Stimulated activated CD4-positive, alpha-beta T cell treated with anti-CD3 and anti-CD28 coated beads, TNF-alpha, amount 100 ng/mL, for 48 hours (primary cell): ENCODE data around the gene TRAPPC5.

Source experiments
- DNase-seq, 3 donors: peaks; one replicate each; pipeline ENCODE4 v3.0.0-alpha.2; 2020; ENCODE audit warnings: low read depth in 3 of 3

The TRAPPC5 gene

GRCh38 chr19:7680606-7681339 lies at the start of gene TRAPPC5:
Gene TRAPPC5, plus strand, starts transcription at chr19:7680833. Its CDS starts 1,421 bp downstream, at chr19:7682254.
- DNase-seq, result peak; percentile 69 to 82 (median 69)

DNA sequence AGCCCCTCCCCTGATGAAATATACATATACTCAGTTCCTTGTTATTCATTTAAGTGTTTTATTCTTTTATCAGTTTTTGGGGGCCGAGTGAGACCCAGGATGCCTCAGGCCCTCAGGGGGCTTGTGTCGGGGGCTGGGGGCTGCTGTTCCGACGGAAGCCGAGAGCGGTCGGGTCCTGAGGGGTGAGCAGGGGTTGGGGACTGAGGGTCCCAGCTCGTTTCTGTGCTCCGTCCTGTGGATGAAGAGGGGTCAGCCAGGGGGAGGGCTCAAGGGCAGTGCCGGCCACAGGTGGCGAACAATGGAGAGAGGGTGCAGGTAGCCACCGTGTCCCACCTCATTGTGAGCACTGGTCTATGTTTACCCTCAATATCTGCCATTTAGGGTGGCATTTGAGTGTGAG lies 49.1 kb upstream of the TRAPPC5 start:
- DNase-seq, result no peak

DNA sequence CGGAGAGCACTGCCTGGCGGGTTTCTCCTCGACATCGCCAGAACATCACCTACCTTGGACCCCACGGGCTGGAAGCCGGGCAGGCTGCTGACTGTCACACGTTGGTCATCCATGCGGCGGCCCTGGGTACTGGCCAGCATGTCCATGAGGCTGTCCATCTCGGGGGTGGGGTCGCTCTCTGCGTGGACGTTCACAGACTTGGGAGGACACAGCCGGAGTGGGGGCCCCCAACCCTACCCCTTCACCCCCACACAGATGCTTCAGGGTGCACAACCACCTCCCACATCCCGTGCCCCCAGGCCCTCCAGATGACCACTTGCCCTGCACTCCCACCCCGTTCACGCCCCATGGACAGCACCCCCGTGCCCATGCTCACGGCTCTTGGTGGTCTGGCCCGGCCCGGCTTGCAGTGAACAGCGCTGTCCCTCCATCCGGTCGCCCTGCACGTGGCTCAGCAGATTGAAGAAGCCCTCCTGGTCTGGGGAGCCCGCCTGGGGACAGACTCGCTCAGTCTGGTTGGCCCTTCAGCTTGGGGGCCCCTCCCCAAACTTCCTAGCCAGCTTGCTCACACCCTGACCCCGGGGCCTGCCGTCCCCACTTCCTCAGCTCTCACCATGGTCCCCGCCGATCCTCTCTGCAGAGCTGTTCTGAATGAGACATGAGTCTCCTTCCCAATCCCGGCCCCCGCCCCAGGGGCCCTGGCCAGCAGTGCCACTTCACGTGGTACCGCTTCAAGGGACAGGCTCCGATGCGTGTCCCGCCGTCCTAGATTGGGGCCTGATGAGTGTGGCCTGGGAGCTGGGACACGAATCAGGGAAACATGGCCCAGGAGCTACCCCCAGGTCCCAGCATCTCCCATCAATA lies 48.1 kb upstream of the TRAPPC5 start:
- DNase-seq, result no peak

DNA sequence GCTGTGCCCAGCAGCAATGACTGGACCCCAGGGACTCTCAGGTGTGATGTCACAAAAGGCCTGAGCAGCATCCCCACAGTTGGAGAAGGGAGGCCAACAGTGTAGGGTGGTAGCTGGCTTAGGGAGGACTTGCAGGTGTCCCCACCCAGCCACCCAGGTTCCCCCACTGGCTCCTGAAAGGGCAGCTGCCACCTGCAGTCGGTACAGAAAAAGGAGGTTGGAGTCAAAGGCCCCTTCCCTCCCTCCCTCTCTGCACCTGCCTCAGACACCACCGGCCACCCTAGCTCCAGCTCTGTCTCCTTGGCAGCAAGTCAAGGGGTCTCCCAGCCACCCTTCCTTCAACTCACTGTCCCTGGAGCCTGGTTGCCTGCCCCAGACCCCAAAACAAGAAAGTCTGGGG lies 46.9 kb upstream of the TRAPPC5 start, which contains the start of gene PCP2:
PCP2 (minus strand) TSS at position 22 of the 400 bp plus-strand sequence. CDS start 262 bp downstream, outside the sequence.
- no peak for DNase-seq

DNA sequence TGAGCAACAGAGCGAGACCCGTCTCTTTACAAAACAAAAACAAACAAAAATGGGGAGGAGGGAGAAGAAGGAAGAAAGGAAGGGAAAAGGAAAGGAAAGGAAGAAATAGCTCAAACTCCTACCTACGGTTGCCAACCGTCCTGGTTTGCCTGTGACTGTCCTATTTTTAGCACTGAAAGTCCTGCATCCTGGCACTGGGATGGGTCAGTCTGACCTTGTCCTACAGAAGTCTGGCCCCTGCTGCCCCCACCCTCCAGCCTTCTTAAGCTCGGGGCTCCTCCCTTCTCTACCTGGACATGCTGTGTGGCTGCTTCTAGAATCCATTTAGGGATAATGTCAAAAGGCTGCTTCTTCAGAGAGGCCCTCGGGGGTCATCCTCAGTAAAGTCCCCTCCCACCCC lies 45.0 kb upstream of the TRAPPC5 start:
- no peak for DNase-seq

DNA sequence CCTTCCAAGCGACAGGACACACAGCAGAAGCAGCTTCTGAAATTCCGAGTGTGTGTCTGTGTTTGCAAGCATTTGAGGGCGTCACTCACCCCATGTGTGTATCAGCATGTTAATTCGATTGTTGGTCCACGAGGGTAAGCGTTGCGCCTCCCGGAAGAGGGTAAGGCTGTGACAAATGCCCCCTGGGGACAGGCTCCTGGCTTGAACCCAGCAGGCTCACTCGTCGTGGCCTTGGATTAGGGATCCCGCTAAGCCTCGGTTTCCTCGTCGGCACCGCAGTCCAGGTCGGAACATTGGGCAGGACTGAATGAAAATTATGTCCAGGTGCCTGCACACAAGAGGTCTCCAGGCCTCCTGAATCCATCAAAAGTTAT lies 44.3 kb upstream of the TRAPPC5 start:
- no peak for DNase-seq

GRCh38 chr19:7636691-7637373 lies 43.8 kb upstream of the TRAPPC5 start, which contains the start of gene STXBP2:
Gene STXBP2, plus strand, starts transcription at chr19:7637110. Its CDS starts 40 bp downstream, at chr19:7637150.
- DNase-seq, result peak; percentile 85 to 93 (median 85)

DNA sequence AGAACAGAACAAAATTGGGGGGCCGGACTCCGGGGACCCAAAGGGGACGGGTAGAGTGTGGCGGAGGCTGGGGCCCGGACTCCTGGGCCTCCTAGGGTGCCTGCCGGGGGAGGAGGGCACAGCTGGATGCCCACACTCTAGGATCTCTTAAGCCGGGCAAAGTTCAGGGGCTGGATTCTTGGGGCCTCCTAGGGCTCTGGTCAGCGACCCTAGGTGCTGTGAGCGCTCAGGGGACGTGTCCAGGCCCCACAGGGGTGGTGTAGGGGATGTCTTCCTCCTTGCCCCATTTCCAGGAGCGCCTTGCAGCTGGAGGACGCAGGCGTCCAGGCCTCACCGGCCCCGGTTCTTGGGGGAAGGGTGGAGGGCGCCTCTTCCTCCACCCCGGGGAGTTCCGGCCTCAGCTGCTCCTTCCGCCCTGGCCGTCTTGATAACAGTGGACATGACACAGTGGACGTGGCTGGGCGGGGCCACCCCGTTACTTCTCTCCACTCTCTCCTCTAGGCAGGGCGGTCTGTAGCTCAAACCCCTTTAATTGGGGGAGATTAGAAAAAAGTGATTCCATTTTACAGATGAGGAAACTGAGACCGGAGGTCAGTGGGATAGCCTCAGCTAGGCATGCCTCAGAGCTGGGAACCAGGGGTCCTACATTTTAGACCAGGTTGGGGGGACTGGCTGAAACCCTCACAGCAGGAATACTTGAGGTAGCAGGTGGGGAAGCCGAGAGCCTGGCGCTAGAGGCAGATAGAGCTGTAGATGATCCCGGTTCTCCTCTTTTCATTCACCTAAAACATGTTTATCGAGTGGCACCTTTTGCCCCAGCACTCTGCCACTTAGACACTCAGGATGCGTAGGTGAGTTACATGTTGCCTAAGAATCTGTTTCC lies 43.0 kb upstream of the TRAPPC5 start:
- no peak for DNase-seq

DNA sequence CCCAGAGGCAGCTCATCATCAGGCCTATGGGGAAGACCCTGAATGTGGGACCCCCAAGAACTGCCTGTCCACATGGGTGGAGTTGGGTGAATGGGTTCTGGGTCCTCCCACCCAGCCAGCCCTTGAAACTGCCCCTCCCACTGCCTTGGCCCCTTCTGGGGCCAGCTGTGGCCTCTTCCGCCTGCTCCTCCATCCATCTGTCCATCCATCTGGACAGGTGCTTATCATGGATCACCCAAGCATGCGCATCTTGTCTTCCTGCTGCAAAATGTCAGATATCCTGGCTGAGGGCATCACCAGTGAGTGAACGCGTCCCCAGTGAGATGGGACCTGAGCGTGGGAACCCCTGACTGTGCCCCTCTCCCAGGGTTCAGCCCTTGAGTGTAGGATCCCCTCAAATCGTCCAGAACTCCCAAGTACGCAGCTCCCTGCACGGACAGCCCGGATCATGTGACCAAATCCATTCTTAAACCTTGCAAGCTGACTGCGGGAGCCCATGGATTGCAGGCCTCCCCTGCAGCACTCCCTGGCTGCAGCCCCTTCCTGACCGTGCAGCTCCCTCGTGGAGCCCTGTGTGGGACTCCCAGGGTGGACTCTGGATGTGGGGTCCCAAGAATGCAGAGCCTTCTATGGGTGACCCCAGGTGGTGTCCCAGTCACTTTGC lies 41.7 kb upstream of the TRAPPC5 start:
- DNase-seq, result no peak

GRCh38 chr19:7639863-7640348 lies 40.7 kb upstream of the TRAPPC5 start:
- DNase-seq, result no peak

GRCh38 chr19:7640803-7641202 lies 39.8 kb upstream of the TRAPPC5 start:
- no peak for DNase-seq

GRCh38 chr19:7641290-7642276 lies 39.0 kb upstream of the TRAPPC5 start:
- no peak for DNase-seq

- no peak for DNase-seq
Observed at GRCh38 chr19:7642295-7643030, 38.2 kb upstream of the TRAPPC5 start.

DNA sequence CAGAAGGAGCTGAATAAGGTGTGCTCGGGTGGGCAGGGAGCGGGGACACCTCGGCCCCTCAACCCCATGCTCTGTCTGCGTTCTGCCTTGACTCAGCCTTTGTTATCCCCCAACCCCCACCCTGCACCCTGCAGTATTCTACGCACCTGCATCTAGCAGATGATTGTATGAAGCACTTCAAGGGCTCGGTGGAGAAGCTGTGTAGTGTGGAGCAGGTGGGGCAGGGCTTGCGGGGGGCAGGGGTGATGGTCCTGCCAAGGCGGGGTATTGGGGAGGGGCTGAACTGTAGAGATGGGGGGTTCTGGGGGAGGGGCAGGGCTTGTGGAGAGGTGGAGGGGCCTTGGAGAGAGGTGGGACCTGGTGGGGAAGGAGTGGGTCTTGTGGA lies 37.6 kb upstream of the TRAPPC5 start:
- DNase-seq, result no peak

GRCh38 chr19:7643629-7644549 lies 36.7 kb upstream of the TRAPPC5 start:
- DNase-seq, result peak in 1 of 3 donors; percentile 29

DNA sequence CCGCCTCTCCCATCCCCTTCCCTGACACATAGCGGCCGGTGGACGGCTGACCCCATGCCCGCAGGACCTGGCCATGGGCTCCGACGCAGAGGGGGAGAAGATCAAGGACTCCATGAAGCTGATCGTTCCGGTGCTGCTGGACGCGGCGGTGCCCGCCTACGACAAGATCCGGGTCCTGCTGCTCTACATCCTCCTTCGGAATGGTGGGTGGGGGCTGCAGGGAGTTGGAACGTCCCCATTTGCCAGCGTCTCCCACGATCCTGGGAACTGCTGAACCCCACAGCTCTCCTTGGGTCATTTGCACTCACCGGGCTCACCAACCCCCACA lies 36.1 kb upstream of the TRAPPC5 start:
- DNase-seq, result no peak

- DNase-seq, result no peak
Observed at GRCh38 chr19:7645163-7645562, 35.5 kb upstream of the TRAPPC5 start.
